Esophagus squamous epithelium (tissue), 4 donors: Measurements from ENCODE around the gene SLC6A4.

Source experiments
- CTCF ChIP-seq, 6 experiments: fragments of 450-650 bp in 4 of 6; fragments of 200-600 bp in 2 of 6; sonication (generic) in 2 of 6; IDR thresholded peaks; one replicate each; pipeline ENCODE4 v1.5.1; 2016 to 2019; ENCODE audit warnings: antibody characterized with exemption in 6 of 6, mild to moderate bottlenecking in 4 of 6, moderate library complexity in 4 of 6
- POLR2A ChIP-seq, 4 donors: fragments of 450-650 bp; IDR thresholded peaks; one replicate each; pipeline ENCODE4 v1.6.1; 2017; ENCODE audit warnings: antibody characterized with exemption in 4 of 4, mild to moderate bottlenecking in 4 of 4, moderate library complexity in 3 of 4

GRCh38 chr17:30160419-30161172, 74.9 kb downstream of the SLC6A4 start:
- TF ChIP-seq CTCF (IDR thresholded peaks at IDR 0.05) = no peak
- TF ChIP-seq POLR2A (IDR thresholded peaks at IDR 0.05) = no peak
